ENCODE data around the gene SAFB2. TPM values are rescaled to one million over a fixed set of nuclear protein-coding genes. Genes with fewer than 3 reads are reported as not detected.

Gene SAFB2
- total and polyA plus RNA-seq, 9 of the 15 experiments (the other 6 are each of a cell fraction or from before 2014, with no cell fraction given) = 4.5 to 103 (median 47.3) TPM

GRCh38 chr19:5652261-5652660 is 29.7 kb upstream of the SAFB2 start:
- H3K36me3 ChIP-seq (ENCODE audit: control insufficient read depth, insufficient read depth, low read length) = peaks cover 89% of the 10 kb centered on the region

More at GRCh38 chr19:5652261-5652660, 29.7 kb upstream of the SAFB2 start:
- no peak overlapping the region for H3K27ac ChIP-seq (ENCODE audit: extremely low read depth, low read depth, low read length)
- H3K9me3 ChIP-seq (replicated peaks; ENCODE audit: control insufficient read depth, insufficient read depth, low read depth, low read length) = no peaks in the 10 kb centered on the region
- H3K9me1 ChIP-seq (ENCODE audit: control insufficient read depth, insufficient read depth, low read length) = no peaks in the 10 kb centered on the region
- in situ Hi-C loops (cut with MboI) = no loop called here
- no peak for DNase-seq (ENCODE audit: extremely low read depth in 1 of 4, low spot score in 3 of 4)
- TF ChIP-seq POLR2H (tag; IDR thresholded peaks at IDR 0.05; ENCODE audit: low read depth) (0 out of 2 replicates have a peak, but pooled peaks have one; percentile 20), THAP12 (CRISPR knock-in tag; IDR thresholded peaks at IDR 0.05) (no peak)
- no peak overlapping the region for H2AFZ ChIP-seq (ENCODE audit: low read depth, low read length)
- H3K4me1 ChIP-seq (replicated peaks in 1 of 2; ENCODE audit: control insufficient read depth in 2 of 2, insufficient read depth in 2 of 2, low read length in 2 of 2) = no peaks in the 10 kb centered on the region
- H3K4me2 ChIP-seq (ENCODE audit: insufficient read depth, low read length) = no peak overlapping the region
- FAIRE-seq = no peak
- WGBS (ENCODE audit: insufficient coverage, low coverage, missing lambda C conversion rate) = 97% methylated on average over 10 of the region's 10 CpGs
- no peak overlapping the region for H3K9ac ChIP-seq (ENCODE audit: insufficient read depth in 1 of 2, low read depth in 2 of 2, low read length in 2 of 2)
- ATAC-seq = no peak
- no peaks in the 10 kb centered on the region for H3K27me3 ChIP-seq (ENCODE audit: control insufficient read depth in 2 of 2, insufficient read depth in 2 of 2, low read length in 2 of 2)
- POLR2A ChIA-PET = no interaction called here
- H4K20me1 ChIP-seq (replicated peaks; ENCODE audit: control insufficient read depth, insufficient read depth, low read length) = peaks cover 2% of the 10 kb centered on the region; the same call in 1 of the 2 replicates
- CTCF ChIA-PET (ENCODE audit: low intra/inter-chr PET ratio) = no interaction called here
- no TSS peak for BruUV-seq (replicated peaks)
- peaks cover 2% of the 10 kb centered on the region; the same call in 1 of the 3 replicates for H3K79me2 ChIP-seq (ENCODE audit: control insufficient read depth, insufficient read depth, low read length)
- H3K4me3 ChIP-seq = no peak overlapping the region
- intact Hi-C loops (cut with micrococcal nuclease) = no loop called here

Measured in K562 (cell line).